ENCODE measurements around the gene GOLGA2. TPM values are rescaled to one million over a fixed set of nuclear protein-coding genes. Genes with fewer than 3 reads are reported as not detected.

The GOLGA2 gene
- total RNA-seq, 1 donor from 2014 or later: 75.8 TPM

GRCh38 chr9:128298535-128299482, 23.0 kb upstream of the GOLGA2 start:
- DNase-seq (ENCODE audit: low read depth): no peak
- no peak overlapping the region for H3K4me3 ChIP-seq (ENCODE audit: low read depth, low read length)
- no peak for TF ChIP-seq CTCF (IDR thresholded peaks at IDR 0.05; ENCODE audit: insufficient read depth, low read length, poor library complexity, severe bottlenecking)

GRCh38 chr9:128297221-128297773, 21.5 kb upstream of the GOLGA2 start:
- DNase-seq (ENCODE audit: low read depth): no peak
- TF ChIP-seq CTCF (IDR thresholded peaks at IDR 0.05; ENCODE audit: insufficient read depth, low read length, poor library complexity, severe bottlenecking): no peak
- Histone ChIP-seq H3K36me3 (ENCODE audit: control insufficient read depth, insufficient read depth, low read length) (no peaks in the 10 kb centered on the region), H3K27me3 (ENCODE audit: control insufficient read depth, insufficient read depth, low read length) (no peaks in the 10 kb centered on the region), H3K4me3 (ENCODE audit: low read depth, low read length) (no peak overlapping the region)

More at GRCh38 chr9:128298535-128299482, 23.0 kb upstream of the GOLGA2 start:
- Histone ChIP-seq H3K36me3 (ENCODE audit: control insufficient read depth, insufficient read depth, low read length) (no peaks in the 10 kb centered on the region), H3K27me3 (ENCODE audit: control insufficient read depth, insufficient read depth, low read length) (no peaks in the 10 kb centered on the region)

GRCh38 chr9:128296340-128297220, 20.8 kb upstream of the GOLGA2 start:
- Histone ChIP-seq H3K4me3 (ENCODE audit: low read depth, low read length) (no peak overlapping the region), H3K36me3 (ENCODE audit: control insufficient read depth, insufficient read depth, low read length) (no peaks in the 10 kb centered on the region), H3K27me3 (ENCODE audit: control insufficient read depth, insufficient read depth, low read length) (no peaks in the 10 kb centered on the region)
- no peak for TF ChIP-seq CTCF (IDR thresholded peaks at IDR 0.05; ENCODE audit: insufficient read depth, low read length, poor library complexity, severe bottlenecking)
- DNase-seq (ENCODE audit: low read depth): no peak

- no peaks in the 10 kb centered on the region for H3K36me3 ChIP-seq (ENCODE audit: control insufficient read depth, insufficient read depth, low read length)
- H3K27me3 ChIP-seq (ENCODE audit: control insufficient read depth, insufficient read depth, low read length): no peaks in the 10 kb centered on the region
- no peak for TF ChIP-seq CTCF (IDR thresholded peaks at IDR 0.05; ENCODE audit: insufficient read depth, low read length, poor library complexity, severe bottlenecking)
- H3K4me3 ChIP-seq (ENCODE audit: low read depth, low read length): no peak overlapping the region
- no peak for DNase-seq (ENCODE audit: low read depth)
Observed at GRCh38 chr9:128294142-128294541, 18.3 kb upstream of the GOLGA2 start.

GRCh38 chr9:128293091-128293490, 17.3 kb upstream of the GOLGA2 start:
- TF ChIP-seq CTCF (IDR thresholded peaks at IDR 0.05; ENCODE audit: insufficient read depth, low read length, poor library complexity, severe bottlenecking): no peak
- DNase-seq (ENCODE audit: low read depth): no peak
- H3K4me3 ChIP-seq (ENCODE audit: low read depth, low read length): no peak overlapping the region
- H3K36me3 ChIP-seq (ENCODE audit: control insufficient read depth, insufficient read depth, low read length): no peaks in the 10 kb centered on the region
- H3K27me3 ChIP-seq (ENCODE audit: control insufficient read depth, insufficient read depth, low read length): no peaks in the 10 kb centered on the region
